HEK293T (cell line): Measurements from ENCODE around the gene RSU1.
"Not testable (repeated sequence)": the region's sequence is repeated elsewhere in the genome, so short reads cannot be mapped to it uniquely, and the experiment has no call there.

Experiments used
- CTCF ChIA-PET: fragments of 350-600 bp; formaldehyde crosslinking; extraction: SDS; loops from one replicate; lab custom pipeline; 2021; ENCODE audit warnings: antibody characterized with exemption, inconsistent platforms; lab: Yijun Ruan, JAX
- POLR2A ChIA-PET: fragments of 350-600 bp; formaldehyde crosslinking; extraction: SDS; loops from one replicate; lab custom pipeline; 2020; ENCODE audit warnings: antibody characterized with exemption, inconsistent platforms; lab: Yijun Ruan, JAX
- DNase-seq: peaks from one replicate; pipeline ENCODE4 v3.0.0; 2012; ENCODE audit warnings: mixed read lengths; ENCODE audit errors: extremely low spot score
- ARNT ChIP-seq: fragments of 450-650 bp; IDR thresholded peaks from 2 replicates; pipeline ENCODE4 v1.6.1; 2017; ENCODE audit warnings: mild to moderate bottlenecking
- BHLHE40 ChIP-seq: fragments of 450-650 bp; IDR thresholded peaks from 2 replicates; pipeline ENCODE4 v1.6.1; 2016; ENCODE audit warnings: mild to moderate bottlenecking, moderate library complexity, borderline replicate concordance
- CTBP1 ChIP-seq: fragments of 450-650 bp; IDR thresholded peaks from 2 replicates; pipeline ENCODE4 v1.6.1; 2016; ENCODE audit warnings: borderline replicate concordance
- ELF4 ChIP-seq: fragments of 450-650 bp; IDR thresholded peaks from 2 replicates; pipeline ENCODE4 v1.6.1; 2017; ENCODE audit warnings: antibody characterized with exemption
- FOXA1 ChIP-seq: fragments of 450-650 bp; IDR thresholded peaks from 2 replicates; pipeline ENCODE4 v1.6.1; 2016; ENCODE audit warnings: mild to moderate bottlenecking
- FOXK2 ChIP-seq: fragments of 450-650 bp; IDR thresholded peaks from 2 replicates; pipeline ENCODE4 v1.6.1; 2016; ENCODE audit warnings: mild to moderate bottlenecking
- FOXM1 ChIP-seq: fragments of 450-650 bp; IDR thresholded peaks from 2 replicates; pipeline ENCODE4 v1.6.1; 2017; ENCODE audit warnings: mild to moderate bottlenecking, borderline replicate concordance
- HDGF ChIP-seq: fragments of 450-650 bp; IDR thresholded peaks from 2 replicates; pipeline ENCODE4 v1.6.1; 2017; ENCODE audit warnings: antibody characterized with exemption, borderline replicate concordance
- L3MBTL2 ChIP-seq: fragments of 450-650 bp; conservative IDR thresholded peaks from 2 replicates; pipeline ENCODE4 v1.6.1; 2016; ENCODE audit warnings: mild to moderate bottlenecking
- LEF1 ChIP-seq: fragments of 450-650 bp; IDR thresholded peaks from 2 replicates; pipeline ENCODE4 v1.6.1; 2017; ENCODE audit warnings: mild to moderate bottlenecking, borderline replicate concordance
- NFRKB ChIP-seq: fragments of 450-650 bp; IDR thresholded peaks from 2 replicates; pipeline ENCODE4 v1.6.1; 2016; ENCODE audit warnings: mild to moderate bottlenecking, moderate library complexity
- SP1 ChIP-seq: fragments of 450-650 bp; IDR thresholded peaks from 2 replicates; pipeline ENCODE4 v1.6.1; 2017
- SUZ12 ChIP-seq: fragments of 450-650 bp; IDR thresholded peaks from 2 replicates; pipeline ENCODE4 v1.6.1; 2016; ENCODE audit warnings: mild to moderate bottlenecking
- TARDBP ChIP-seq: fragments of 450-650 bp; IDR thresholded peaks from 2 replicates; pipeline ENCODE4 v1.6.1; 2016
- ZNF384 ChIP-seq: fragments of 450-650 bp; IDR thresholded peaks from 2 replicates; pipeline ENCODE4 v1.6.1; 2016
- TF ChIP-seq, protein P1 (sequence below): fragments of 450-650 bp; IDR thresholded peaks from 2 replicates; pipeline ENCODE4 v1.6.1; 2016

The RSU1 gene

DNA sequence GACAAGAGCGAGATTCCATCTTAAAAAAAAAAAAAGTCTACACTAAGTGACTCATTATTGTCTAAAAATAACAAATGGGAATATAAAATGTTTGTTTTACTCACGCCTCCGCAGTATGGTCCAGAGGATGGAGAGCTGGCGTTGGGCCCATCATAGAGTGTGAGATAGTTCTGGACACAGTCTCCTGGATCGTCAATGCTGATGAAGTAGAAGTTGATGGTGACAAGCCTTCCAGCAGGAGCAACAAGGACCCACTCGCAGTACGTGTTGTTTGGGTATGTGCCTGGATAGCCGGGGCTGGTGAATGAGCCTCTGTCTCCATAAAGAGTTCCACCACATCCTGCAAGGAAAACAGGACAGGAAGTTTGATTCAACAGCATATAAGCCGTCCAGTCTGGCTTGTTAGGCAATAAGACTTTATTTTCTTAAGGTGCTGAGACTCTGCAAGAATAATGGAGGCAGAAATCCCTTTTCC, 11.5 kb upstream of the RSU1 start:
- DNase-seq: no peak
- TF ChIP-seq TARDBP (no peak), FOXA1 (no peak), ARNT (no peak), HDGF (no peak), CTBP1 (no peak), FOXM1 (no peak)
- CTCF ChIA-PET: interaction anchor here (0.6 kb wide), 1 partner anchor 430 kb away, joined by 3 read pairs; no protein-coding TSS in a partner anchor
- POLR2A ChIA-PET: no interaction called here

- peak; percentile 42 for DNase-seq
- CTCF ChIA-PET: interaction anchor here (1.1 kb wide), 1 partner anchor 11 kb away, joined by 6 read pairs; the partner anchor contains the start of gene RSU1
- POLR2A ChIA-PET: interaction anchor here (1.3 kb wide), 1 partner anchor 10 kb away, joined by 5 read pairs; the partner anchor contains the start of gene RSU1
These were observed 10.9 kb upstream of the RSU1 start for GRCh38 chr10:16828114-16828568.

DNA sequence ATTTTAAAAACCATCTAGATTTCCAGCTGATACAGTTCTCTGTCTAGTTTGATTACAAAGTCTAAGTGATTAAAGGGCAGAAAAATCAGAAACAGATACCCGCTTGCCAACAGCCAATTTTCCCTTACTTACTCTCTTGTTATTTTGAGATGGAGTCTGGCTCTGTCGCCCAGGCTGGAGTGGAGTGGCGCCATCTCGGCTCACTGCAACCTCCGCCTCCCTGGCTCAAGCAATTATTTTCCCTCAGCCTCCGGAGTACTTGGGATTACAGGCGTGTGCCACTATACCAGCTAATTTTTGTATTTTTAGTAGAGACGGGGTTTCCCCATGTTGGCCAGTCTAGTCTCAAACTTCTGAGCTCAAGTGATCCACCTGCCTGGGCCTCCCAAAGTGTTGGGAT, 10.2 kb upstream of the RSU1 start:
- DNase-seq: not testable (repeated sequence)
- CTCF ChIA-PET: interaction anchor here (1.1 kb wide), 1 partner anchor 10 kb away, joined by 6 read pairs; the partner anchor contains the start of gene RSU1
- POLR2A ChIA-PET: interaction anchor here (1.3 kb wide), 1 partner anchor 10 kb away, joined by 5 read pairs; the partner anchor contains the start of gene RSU1

More at GRCh38 chr10:16828114-16828568, 10.9 kb upstream of the RSU1 start:
- TF ChIP-seq FOXA1 (no peak), NFRKB (no peak), SP1 (no peak), ARNT (no peak), TARDBP (no peak), ELF4 (no peak), BHLHE40 (no peak), L3MBTL2 (no peak), FOXK2 (no peak), HDGF (no peak), ZNF384 (no peak), FOXM1 (no peak), LEF1 (no peak), CTBP1 (no peak), SUZ12 (no peak)
- TF ChIP-seq, protein P1, sequence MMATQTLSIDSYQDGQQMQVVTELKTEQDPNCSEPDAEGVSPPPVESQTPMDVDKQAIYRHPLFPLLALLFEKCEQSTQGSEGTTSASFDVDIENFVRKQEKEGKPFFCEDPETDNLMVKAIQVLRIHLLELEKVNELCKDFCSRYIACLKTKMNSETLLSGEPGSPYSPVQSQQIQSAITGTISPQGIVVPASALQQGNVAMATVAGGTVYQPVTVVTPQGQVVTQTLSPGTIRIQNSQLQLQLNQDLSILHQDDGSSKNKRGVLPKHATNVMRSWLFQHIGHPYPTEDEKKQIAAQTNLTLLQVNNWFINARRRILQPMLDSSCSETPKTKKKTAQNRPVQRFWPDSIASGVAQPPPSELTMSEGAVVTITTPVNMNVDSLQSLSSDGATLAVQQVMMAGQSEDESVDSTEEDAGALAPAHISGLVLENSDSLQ: no peak

- DNase-seq: no peak
- POLR2A ChIA-PET: no interaction called here
- CTCF ChIA-PET: no interaction called here
- no peak for TF ChIP-seq FOXK2
- TF ChIP-seq, protein P1: no peak
- TF ChIP-seq FOXA1: no peak
- TF ChIP-seq SP1: no peak
- TF ChIP-seq BHLHE40: no peak
- TF ChIP-seq FOXM1: no peak
- no peak for TF ChIP-seq TARDBP
- no peak for TF ChIP-seq ELF4
- no peak for TF ChIP-seq L3MBTL2
- no peak for TF ChIP-seq HDGF
- TF ChIP-seq ZNF384: no peak
- TF ChIP-seq NFRKB: no peak
- no peak for TF ChIP-seq SUZ12
- TF ChIP-seq LEF1: no peak
- no peak for TF ChIP-seq CTBP1
- no peak for TF ChIP-seq ARNT
These were observed 5.6 kb upstream of the RSU1 start for GRCh38 chr10:16822726-16823360.

DNA sequence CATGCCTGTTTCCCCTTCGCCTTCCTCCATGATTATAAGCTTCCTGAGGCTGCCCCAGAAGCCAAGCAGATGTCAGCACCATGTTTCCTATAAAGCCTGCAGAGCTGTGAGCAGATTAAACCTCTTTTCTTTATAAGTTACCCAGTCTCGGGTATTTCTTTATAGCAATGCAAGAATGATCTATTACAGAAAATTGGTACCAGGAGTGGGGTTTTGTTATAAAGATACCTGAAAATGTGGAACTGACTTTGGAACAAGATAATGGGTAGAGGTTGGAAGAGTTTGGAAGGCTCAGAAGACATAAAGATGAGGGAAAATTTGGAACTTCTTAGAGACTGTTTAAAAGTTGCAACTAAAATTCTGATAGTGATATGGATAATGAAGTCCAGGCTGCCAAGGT, 4.8 kb upstream of the RSU1 start:
- DNase-seq: no peak
- POLR2A ChIA-PET: no interaction called here
- CTCF ChIA-PET: no interaction called here
- TF ChIP-seq BHLHE40 (no peak), FOXM1 (no peak), SUZ12 (no peak), TARDBP (no peak), LEF1 (no peak), FOXK2 (no peak), ARNT (no peak), ELF4 (no peak), NFRKB (no peak), ZNF384 (no peak), SP1 (no peak), HDGF (no peak), FOXA1 (no peak), CTBP1 (no peak), L3MBTL2 (no peak)

GRCh38 chr10:16820421-16820820, 3.2 kb upstream of the RSU1 start:
- no peak for DNase-seq
- POLR2A ChIA-PET: no interaction called here
- TF ChIP-seq FOXK2 (no peak), TARDBP (no peak), BHLHE40 (no peak), SP1 (no peak), ZNF384 (no peak), FOXA1 (no peak), ARNT (no peak), NFRKB (no peak), SUZ12 (no peak), LEF1 (no peak), L3MBTL2 (no peak), FOXM1 (no peak), CTBP1 (no peak), HDGF (no peak)
- TF ChIP-seq, protein P1: no peak
- CTCF ChIA-PET: no interaction called here
